C4-2B (cell line): ENCODE data around the gene DNM3.

Experiments used
- H3K27ac ChIP-seq: fragments of 450-650 bp; 2 replicates; pipeline ENCODE4 v1.5.1; 2017
- CTCF ChIP-seq: fragments of 450-650 bp; conservative IDR thresholded peaks from 2 replicates; pipeline ENCODE4 v1.5.1; 2017; ENCODE audit warnings: mild to moderate bottlenecking
- ZFX ChIP-seq: fragments of 450-650 bp; IDR thresholded peaks from 2 replicates; pipeline ENCODE4 v1.6.1; 2017

DNM3 gene

GRCh38 chr1:172350856-172351255 lies 509.6 kb downstream of the DNM3 start:
- TF ChIP-seq ZFX = no peak
- TF ChIP-seq CTCF = no peak
- H3K27ac ChIP-seq = no peak overlapping the region

GRCh38 chr1:172351346-172351745 lies 510.0 kb downstream of the DNM3 start:
- no peak for TF ChIP-seq ZFX
- TF ChIP-seq CTCF = no peak
- H3K27ac ChIP-seq = no peak overlapping the region

GRCh38 chr1:172351754-172352161 lies 510.5 kb downstream of the DNM3 start:
- TF ChIP-seq ZFX = no peak
- no peak for TF ChIP-seq CTCF
- no peak overlapping the region for H3K27ac ChIP-seq

- no peak for TF ChIP-seq ZFX
- no peak for TF ChIP-seq CTCF
- no peak overlapping the region for H3K27ac ChIP-seq
Observed at GRCh38 chr1:172352435-172352834, 511.1 kb downstream of the DNM3 start.

- TF ChIP-seq CTCF (no peak), ZFX (no peak)
Observed at GRCh38 chr1:172354291-172355274, 513.3 kb downstream of the DNM3 start.

GRCh38 chr1:172356620-172357019 lies 515.3 kb downstream of the DNM3 start:
- no peak overlapping the region for H3K27ac ChIP-seq
- peak; percentile 25; the same call in 1 of the 2 replicates for TF ChIP-seq CTCF
- TF ChIP-seq ZFX = no peak

More at GRCh38 chr1:172354291-172355274, 513.3 kb downstream of the DNM3 start:
- no peak overlapping the region for H3K27ac ChIP-seq

GRCh38 chr1:172357753-172358385 lies 516.6 kb downstream of the DNM3 start:
- TF ChIP-seq ZFX = no peak
- TF ChIP-seq CTCF = no peak
- H3K27ac ChIP-seq = peak overlapping the region; percentile 81; the same call in 1 of the 2 replicates
